ENCODE measurements around the gene IGSF9B.

The IGSF9B gene

GRCh38 chr11:133913761-133914160, 43.0 kb downstream of the IGSF9B start:
- DNase-seq (ENCODE audit: low spot score), result no peak
- H3K27ac ChIP-seq, result no peak overlapping the region
- H3K4me3 ChIP-seq, result no peak overlapping the region
- TF ChIP-seq, protein P1, sequence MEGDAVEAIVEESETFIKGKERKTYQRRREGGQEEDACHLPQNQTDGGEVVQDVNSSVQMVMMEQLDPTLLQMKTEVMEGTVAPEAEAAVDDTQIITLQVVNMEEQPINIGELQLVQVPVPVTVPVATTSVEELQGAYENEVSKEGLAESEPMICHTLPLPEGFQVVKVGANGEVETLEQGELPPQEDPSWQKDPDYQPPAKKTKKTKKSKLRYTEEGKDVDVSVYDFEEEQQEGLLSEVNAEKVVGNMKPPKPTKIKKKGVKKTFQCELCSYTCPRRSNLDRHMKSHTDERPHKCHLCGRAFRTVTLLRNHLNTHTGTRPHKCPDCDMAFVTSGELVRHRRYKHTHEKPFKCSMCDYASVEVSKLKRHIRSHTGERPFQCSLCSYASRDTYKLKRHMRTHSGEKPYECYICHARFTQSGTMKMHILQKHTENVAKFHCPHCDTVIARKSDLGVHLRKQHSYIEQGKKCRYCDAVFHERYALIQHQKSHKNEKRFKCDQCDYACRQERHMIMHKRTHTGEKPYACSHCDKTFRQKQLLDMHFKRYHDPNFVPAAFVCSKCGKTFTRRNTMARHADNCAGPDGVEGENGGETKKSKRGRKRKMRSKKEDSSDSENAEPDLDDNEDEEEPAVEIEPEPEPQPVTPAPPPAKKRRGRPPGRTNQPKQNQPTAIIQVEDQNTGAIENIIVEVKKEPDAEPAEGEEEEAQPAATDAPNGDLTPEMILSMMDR (IDR thresholded peaks at IDR 0.05), result no peak

DNA sequence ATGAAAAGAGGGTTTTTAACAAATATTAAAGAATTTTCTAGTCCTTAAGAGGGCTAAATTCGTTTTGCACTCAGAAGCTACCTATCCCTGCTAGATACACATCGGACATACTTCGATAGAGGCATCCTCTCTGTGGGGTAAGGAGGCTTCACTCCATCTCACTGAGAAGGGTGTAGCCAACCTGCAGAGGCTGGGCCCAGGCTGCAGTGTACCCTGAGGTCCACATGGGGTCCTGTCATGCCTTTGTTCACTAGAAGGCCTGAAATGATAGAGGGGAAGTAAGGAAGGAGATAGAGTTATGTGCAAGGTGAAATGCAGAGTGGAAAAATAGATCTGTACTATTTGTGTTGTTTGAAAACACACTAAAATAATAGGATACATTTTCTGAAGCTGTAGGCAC, 45.6 kb downstream of the IGSF9B start:
- H3K4me3 ChIP-seq, result no peak overlapping the region
- DNase-seq (ENCODE audit: low spot score), result no peak
- H3K27ac ChIP-seq, result no peak overlapping the region
- TF ChIP-seq, protein P1 (IDR thresholded peaks at IDR 0.05), result no peak

DNA sequence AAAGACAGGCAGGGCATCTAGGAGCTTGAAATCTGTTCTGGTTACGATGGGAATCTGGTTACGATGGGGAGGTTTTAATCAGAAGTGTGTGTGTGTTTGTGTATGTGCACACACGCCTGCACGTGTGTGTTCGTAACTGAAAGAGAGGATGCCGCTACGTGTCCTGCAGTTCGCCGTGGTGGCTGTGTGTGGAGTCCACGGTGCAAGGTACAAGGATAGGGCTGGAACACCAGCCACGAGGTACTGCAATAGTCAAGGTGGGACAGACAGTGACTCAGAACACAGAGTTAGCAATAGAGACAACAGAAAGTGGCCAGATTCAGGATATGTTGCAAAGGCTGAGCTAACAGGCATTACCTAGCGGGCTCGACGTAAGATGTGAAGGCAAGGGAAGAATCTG, 46.7 kb downstream of the IGSF9B start:
- TF ChIP-seq, protein P1 (IDR thresholded peaks at IDR 0.05), result no peak
- H3K4me3 ChIP-seq, result no peak overlapping the region
- no peak for DNase-seq (ENCODE audit: low spot score)
- no peak overlapping the region for H3K27ac ChIP-seq

- Histone ChIP-seq H3K4me3 (no peak overlapping the region), H3K27ac (no peak overlapping the region)
- no peak for DNase-seq (ENCODE audit: low spot score)
- TF ChIP-seq, protein P1 (IDR thresholded peaks at IDR 0.05), result no peak
Observed at GRCh38 chr11:133908827-133909226, 47.9 kb downstream of the IGSF9B start.

DNA sequence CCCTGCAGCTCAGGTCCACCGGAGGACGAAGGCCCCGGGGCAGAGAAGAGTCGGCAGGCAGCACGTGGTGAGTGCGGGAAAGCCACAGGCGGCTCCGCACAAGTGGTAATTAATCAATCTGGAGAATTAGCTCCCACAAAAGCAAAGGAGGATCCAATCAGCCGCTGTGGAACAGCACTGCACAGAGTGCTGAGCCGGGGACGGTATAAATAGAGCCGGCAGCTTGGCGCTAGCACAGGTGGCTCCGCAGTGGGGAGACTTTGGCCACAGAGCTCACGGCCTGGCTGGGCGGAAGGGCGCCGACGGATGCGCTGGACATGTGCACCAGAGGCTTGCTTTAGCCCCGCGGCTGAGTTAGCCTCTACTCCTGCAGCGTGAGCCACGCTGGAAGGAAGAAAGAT, 48.9 kb downstream of the IGSF9B start:
- H3K27ac ChIP-seq, result no peak overlapping the region
- H3K4me3 ChIP-seq, result no peak overlapping the region
- DNase-seq (ENCODE audit: low spot score), result no peak
- TF ChIP-seq, protein P1 (IDR thresholded peaks at IDR 0.05), result no peak

DNA sequence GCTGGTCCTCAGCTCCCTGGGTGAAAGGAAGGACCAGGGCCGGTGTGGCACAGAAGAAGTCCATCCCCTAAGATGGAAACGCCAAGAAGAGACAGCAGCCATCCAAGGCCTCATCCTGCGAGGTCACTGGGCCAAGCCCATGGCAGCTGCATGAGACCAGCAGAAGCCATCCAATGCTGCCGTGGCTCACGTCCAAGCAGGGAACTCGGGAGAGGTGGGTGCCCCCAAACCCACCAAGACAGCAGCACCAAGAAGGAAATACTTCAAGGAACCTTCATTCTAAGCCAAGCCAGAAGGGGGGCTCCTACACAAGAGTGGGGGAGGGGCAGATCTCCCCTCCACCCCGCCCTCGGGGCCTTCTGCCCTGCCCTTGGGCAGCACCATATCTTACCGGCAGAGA, 49.6 kb downstream of the IGSF9B start:
- no peak overlapping the region for H3K27ac ChIP-seq
- no peak overlapping the region for H3K4me3 ChIP-seq
- TF ChIP-seq, protein P1 (IDR thresholded peaks at IDR 0.05), result no peak
- DNase-seq (ENCODE audit: low spot score), result no peak

DNA sequence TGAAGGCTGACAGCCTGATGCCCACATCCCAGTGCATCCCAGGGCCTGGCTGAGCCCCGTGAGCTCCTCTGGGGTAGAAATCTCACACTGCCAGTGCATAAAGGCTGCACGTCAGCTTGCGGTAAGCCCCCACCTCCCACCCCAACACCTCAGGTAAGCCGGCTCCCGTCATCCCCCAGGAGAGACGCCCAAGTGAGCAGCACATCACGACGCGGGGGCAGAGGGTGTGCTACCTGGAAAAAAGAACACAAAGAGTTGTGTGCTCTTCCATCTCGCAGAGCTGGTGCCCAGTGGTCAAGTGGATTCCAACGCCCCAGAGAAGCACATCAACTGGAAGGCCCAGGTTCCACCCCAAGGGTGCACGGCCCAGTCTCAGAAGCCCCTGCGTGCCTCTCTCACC, 50.0 kb downstream of the IGSF9B start:
- H3K27ac ChIP-seq, result no peak overlapping the region
- no peak overlapping the region for H3K4me3 ChIP-seq
- TF ChIP-seq, protein P1 (IDR thresholded peaks at IDR 0.05), result no peak
- DNase-seq (ENCODE audit: low spot score), result no peak
